HFF-Myc (cell line): Measurements from ENCODE around the gene GAS7.

Experiments used
- DNase-seq: peaks from one replicate; pipeline ENCODE4 v3.0.0-alpha.2; 2011; ENCODE audit warnings: low read depth; ENCODE audit errors: extremely low read depth
- H3K4me3 ChIP-seq: replicated peaks from 2 replicates; pipeline ENCODE4 v1.5.1; 2011; ENCODE audit warnings: low read depth, mild to moderate bottlenecking, control low read depth, low read length
- TF ChIP-seq, protein P1 (sequence below): IDR thresholded peaks from 2 replicates; pipeline ENCODE4 v1.5.1; 2012; ENCODE audit warnings: mild to moderate bottlenecking, low read depth, low read length, control low read depth; ENCODE audit errors: missing control alignments

Gene GAS7

DNA sequence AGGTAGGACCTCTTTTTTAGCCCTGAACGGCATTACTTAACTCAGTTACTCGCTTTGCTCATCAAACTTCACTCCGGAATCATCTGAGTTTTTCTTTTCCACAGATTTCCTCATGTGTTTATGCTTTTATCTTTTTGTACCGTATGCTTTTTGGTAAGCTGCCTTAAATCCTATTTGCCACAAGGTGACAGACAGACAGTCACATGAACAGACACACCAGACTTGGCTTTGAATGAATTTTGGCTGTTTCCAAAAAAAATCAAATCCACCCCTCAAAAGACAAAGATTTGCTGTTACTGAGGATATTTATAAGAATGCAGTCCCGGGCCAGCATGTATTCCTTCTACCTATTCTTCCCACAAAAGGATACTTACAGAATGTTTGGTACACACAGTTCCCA, 10.9 kb downstream of the GAS7 start:
- H3K4me3 ChIP-seq: no peak overlapping the region
- no peak for DNase-seq
- TF ChIP-seq, protein P1, sequence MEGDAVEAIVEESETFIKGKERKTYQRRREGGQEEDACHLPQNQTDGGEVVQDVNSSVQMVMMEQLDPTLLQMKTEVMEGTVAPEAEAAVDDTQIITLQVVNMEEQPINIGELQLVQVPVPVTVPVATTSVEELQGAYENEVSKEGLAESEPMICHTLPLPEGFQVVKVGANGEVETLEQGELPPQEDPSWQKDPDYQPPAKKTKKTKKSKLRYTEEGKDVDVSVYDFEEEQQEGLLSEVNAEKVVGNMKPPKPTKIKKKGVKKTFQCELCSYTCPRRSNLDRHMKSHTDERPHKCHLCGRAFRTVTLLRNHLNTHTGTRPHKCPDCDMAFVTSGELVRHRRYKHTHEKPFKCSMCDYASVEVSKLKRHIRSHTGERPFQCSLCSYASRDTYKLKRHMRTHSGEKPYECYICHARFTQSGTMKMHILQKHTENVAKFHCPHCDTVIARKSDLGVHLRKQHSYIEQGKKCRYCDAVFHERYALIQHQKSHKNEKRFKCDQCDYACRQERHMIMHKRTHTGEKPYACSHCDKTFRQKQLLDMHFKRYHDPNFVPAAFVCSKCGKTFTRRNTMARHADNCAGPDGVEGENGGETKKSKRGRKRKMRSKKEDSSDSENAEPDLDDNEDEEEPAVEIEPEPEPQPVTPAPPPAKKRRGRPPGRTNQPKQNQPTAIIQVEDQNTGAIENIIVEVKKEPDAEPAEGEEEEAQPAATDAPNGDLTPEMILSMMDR: no peak

GRCh38 chr17:10186771-10187410, 11.5 kb downstream of the GAS7 start:
- TF ChIP-seq, protein P1: no peak
- H3K4me3 ChIP-seq: no peak overlapping the region
- DNase-seq: no peak

DNA sequence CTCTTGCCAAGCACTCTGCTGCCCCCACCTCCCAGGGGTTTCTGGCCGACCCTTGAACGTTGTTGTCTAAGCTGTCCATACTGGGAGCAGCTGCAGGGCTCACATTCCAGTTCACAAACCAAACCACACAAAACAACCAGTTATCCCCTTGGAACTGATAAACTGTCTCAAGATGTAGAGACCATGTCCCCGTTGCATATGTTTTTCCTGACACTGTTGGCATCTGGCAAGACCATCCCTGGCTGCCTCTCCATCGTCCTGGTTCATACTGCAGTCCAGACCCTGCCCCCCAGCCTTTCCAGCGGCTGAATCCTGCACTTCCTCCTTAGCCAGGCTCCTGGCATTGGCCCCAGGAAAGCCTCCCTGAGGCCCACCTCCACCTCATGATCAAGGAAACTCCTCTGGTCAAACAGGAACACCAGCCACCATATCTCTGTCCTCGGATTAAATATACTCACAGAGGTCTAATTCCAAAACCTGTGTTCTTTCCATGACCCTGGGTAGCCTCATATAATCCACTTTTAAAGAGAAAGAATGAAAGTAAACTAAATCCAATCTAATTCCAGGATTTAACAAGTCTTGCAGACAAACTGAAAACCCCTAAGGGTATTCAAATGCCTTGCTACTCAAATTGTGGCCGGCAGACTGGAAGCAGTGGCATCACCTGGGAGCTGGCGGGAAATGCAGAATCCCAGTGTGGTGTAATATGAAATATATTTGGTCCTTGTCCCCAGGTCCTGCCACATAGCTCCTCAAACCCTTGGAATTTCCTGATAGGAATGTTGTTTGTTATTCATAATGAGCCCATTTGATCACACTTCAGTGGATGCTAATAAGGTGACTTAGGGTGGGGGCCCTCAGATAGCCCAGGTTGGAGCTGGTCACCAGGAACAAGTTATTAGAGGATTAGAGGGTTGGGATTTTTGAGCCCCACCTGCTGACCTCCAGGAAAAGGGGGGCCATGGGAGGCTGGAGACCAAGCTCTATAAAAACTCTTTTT, 14.2 kb downstream of the GAS7 start:
- TF ChIP-seq, protein P1: no peak
- H3K4me3 ChIP-seq: no peak overlapping the region
- no peak for DNase-seq

- no peak for DNase-seq
- TF ChIP-seq, protein P1: no peak
Measured at GRCh38 chr17:10182785-10183184, 15.6 kb downstream of the GAS7 start.

GRCh38 chr17:10178506-10178991, 19.9 kb downstream of the GAS7 start:
- no peak overlapping the region for H3K4me3 ChIP-seq
- DNase-seq: no peak
- TF ChIP-seq, protein P1: no peak

More at GRCh38 chr17:10182785-10183184, 15.6 kb downstream of the GAS7 start:
- no peak overlapping the region for H3K4me3 ChIP-seq

- no peak overlapping the region for H3K4me3 ChIP-seq
- TF ChIP-seq, protein P1: no peak
- no peak for DNase-seq
Measured at GRCh38 chr17:10177913-10178505, 20.4 kb downstream of the GAS7 start.
